Measurements from ENCODE around the gene PRKN.

DNA sequence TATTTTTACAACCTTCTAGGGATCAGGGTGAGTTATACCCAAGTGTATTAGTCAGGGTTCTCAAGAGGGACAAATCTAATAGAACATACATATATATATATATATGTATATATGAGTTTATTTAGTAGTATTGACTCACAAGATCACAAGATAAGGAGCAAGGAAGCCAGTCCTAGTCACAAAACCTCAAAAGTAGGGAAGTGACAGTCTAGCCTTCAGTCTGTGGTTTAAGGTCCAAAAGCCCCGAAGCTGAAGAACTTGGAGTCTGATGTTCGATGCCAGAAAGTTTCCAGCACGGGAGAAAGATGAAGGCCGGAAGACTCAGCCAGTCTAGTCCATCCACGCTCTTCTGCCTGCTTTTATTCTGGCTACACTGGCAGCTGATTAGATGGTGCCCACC lies 821.0 kb downstream of the PRKN start:
- no peak for TF ChIP-seq GATA2 (IDR thresholded peaks at IDR 0.05; ENCODE audit: low read depth, low read length)
- TF ChIP-seq GATA3 (IDR thresholded peaks at IDR 0.05; ENCODE audit: low read depth, low read length), result no peak
